HG03571 (cell line): Measurements from ENCODE around the gene NCKAP1.
"Not testable (repeated sequence)": the region's sequence is repeated elsewhere in the genome, so short reads cannot be mapped to it uniquely, and the experiment has no call there.

ENCODE experiments used
- ATAC-seq: cut with Tn5 transposase; IDR thresholded peaks from one replicate; pipeline ENCODE4 v1.9.1; 2021; ENCODE audit not compliant: unreplicated experiment

Gene NCKAP1, protein sequence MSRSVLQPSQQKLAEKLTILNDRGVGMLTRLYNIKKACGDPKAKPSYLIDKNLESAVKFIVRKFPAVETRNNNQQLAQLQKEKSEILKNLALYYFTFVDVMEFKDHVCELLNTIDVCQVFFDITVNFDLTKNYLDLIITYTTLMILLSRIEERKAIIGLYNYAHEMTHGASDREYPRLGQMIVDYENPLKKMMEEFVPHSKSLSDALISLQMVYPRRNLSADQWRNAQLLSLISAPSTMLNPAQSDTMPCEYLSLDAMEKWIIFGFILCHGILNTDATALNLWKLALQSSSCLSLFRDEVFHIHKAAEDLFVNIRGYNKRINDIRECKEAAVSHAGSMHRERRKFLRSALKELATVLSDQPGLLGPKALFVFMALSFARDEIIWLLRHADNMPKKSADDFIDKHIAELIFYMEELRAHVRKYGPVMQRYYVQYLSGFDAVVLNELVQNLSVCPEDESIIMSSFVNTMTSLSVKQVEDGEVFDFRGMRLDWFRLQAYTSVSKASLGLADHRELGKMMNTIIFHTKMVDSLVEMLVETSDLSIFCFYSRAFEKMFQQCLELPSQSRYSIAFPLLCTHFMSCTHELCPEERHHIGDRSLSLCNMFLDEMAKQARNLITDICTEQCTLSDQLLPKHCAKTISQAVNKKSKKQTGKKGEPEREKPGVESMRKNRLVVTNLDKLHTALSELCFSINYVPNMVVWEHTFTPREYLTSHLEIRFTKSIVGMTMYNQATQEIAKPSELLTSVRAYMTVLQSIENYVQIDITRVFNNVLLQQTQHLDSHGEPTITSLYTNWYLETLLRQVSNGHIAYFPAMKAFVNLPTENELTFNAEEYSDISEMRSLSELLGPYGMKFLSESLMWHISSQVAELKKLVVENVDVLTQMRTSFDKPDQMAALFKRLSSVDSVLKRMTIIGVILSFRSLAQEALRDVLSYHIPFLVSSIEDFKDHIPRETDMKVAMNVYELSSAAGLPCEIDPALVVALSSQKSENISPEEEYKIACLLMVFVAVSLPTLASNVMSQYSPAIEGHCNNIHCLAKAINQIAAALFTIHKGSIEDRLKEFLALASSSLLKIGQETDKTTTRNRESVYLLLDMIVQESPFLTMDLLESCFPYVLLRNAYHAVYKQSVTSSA

DNA sequence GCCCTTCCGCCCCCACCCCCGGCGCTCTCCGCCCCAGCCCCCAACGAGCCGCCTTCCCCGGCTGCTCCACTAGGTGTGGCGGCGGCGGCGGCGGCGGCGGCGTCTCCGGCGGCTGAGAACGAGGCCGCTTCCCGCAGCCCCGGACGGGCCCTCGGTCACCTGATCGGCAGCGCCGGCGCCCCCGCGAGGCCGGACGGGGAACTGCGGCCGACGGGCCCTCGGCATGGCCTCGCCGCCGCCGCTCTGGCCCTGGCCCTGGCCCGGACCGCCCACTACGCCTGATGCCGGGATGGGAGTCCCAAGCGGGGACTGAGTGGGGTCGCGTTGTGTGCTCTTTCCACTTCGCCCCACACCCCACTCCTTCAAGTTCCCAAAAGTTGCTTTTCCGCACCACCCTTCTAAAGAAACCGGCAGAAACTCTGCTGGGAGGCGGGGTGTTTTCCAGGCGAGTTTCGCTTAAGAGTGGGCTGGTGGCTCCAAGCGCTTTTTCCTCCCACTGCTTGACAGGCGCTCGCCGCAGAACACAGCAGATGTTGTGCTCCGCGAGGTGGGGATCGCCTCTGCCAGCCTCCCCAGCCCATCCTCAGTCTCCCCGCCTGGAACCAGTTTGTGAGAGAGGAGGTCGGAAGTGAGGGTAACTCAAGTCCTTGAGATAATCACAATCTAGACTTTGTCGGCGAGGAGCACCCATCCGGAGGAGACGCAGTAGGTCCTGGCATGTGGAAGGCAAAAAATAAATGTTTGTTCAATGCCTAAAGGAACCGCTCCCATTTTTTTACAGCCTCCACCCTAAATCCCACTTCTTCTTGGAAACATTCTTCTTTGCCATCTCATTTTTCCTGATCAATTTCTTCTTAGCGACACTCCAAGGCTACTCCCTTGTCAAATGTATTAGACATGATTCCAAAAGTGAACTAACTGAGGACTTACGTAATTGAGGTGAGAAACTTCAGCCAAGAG lies at the start of gene NCKAP1:
Gene NCKAP1, minus strand, starts transcription at position 117 of the 960 bp plus-strand sequence. CDS start 358 bp downstream, outside the sequence.
- ATAC-seq: peak; percentile 75

DNA sequence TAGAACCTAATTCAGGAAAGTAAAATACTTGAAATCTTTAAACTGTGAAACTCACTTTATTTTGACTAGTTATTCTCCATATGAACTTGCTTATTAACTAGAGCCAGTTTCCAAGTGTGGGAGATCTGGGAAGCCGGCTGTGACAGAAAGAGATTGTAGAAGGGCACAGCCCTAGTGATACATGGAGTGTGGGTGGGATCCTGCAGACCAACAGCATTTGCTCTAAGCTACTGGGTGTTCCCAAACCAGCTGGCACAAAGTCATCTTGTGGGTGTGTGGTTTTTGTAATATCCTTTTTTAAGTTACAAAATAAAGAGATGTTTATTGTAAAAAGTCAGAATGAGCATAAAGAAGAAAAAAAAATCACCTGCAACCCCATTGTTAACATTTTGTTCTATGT lies 43.7 kb upstream of the NCKAP1 start:
- no peak for ATAC-seq

- ATAC-seq: peak; percentile 16
Measured at GRCh38 chr2:183079139-183079775, 41.0 kb upstream of the NCKAP1 start.

DNA sequence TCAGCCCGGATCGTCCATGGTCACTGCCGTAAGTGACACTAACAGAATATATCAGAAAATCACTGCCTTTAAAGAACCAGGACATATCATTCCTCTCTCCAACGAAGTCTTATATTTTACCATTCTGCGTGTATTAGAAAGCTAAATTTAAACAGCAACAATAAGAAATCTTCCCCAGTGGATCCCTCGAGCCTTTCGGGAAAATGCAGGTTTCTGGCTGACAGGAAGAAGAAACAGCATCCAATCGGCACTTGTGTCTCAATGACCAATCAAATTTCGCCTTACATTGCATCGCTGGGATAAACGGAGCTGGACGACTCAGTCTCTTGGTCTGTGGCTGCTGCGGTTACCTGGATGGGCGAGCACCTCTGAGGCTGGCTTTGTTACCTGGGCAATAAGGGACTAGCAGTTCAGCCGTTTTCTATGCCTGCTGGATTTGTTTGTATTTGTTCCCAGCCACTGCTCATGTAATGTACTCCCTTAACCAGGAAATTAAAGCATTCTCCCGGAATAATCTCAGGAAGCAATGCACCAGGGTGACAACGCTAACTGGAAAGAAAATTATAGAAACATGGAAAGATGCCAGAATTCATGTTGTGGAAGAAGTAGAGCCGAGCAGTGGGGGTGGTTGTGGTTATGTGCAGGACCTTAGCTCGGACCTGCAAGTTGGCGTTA lies 40.3 kb upstream of the NCKAP1 start, which contains the start of gene DUSP19:
Gene DUSP19, plus strand, starts transcription at position 284 of the 675 bp plus-strand sequence. Its CDS starts 187 bp downstream, at position 471.
- peak; percentile 93 for ATAC-seq

DNA sequence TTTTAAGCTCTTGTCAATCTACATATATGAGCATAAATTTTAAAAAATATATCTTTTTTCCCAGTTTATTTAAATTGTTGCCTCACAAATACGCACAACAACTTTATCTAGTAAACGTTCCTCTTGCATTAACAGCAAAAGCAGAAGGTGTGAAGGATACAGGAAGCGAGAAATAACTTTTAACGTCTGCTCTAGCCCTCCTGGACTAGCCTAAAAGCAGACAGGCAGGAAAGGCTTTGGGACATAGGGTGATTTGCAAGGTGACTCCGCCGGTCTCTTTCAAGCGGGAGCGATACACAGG lies 39.9 kb upstream of the NCKAP1 start:
- ATAC-seq: no peak

GRCh38 chr2:183072177-183072576 lies 33.9 kb upstream of the NCKAP1 start:
- no peak for ATAC-seq

DNA sequence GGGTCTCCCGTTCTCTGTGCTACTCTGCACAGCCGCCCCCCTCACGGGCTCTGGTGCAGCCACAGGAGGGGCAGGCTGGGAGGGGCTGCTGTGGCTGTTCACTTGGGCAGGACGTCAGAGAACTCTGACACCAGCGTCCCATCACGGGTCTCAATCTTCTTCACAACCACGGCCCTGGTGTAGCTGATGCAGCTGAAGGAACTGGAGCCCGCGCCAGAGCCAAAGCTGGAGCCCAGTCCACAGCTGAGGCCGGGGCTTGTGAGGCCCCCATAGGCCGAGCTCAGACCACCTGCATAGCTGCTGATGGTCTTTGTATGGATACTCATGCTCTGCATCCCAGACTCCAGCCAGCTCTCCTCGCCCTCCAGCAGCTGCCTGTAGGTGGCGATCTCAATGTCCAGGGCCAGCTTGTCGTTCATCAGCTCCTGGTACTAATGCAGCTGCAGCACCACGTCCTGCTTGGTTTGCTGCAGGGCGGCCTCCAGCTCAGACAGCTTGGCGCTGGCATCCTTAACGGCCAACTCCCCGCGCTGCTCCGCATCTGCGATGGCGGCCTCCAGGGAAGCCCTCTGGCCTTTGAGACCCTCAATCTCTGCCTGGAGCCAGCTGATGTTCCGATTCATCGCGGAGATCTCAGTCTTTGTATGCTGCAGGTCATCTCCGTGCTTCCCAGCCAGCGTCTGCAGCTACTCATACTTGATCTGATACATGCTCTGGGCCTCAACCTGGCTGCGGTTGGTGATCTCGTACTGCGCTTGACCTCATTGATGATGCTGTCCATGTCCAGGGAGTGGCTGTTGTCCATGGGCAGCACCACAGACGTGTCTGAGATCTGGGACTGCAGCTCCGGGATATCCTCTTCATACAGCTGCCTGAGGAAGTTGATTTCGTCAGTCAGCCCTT lies 32.9 kb upstream of the NCKAP1 start:
- no peak for ATAC-seq

DNA sequence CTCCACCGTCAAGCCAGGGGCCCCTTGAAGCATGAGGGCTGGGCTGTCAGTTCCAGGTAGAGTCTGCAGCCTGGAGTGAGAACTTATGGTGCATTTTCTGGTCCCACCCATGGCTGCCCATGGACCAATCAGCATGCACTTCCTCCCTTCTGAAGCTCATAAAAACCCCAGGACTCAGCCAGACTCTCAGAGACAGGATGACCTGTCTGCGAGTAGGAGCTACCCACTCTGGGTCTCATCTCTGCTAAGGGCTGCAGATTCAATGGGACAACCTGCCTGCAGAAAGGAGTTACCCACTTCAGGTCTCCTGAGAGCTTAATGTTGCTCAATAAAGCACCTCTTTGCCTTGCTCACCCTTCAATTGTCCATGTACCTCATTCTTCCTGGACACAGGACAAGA lies 30.9 kb upstream of the NCKAP1 start:
- no peak for ATAC-seq

GRCh38 chr2:183068561-183068960 lies 30.3 kb upstream of the NCKAP1 start:
- no peak for ATAC-seq

DNA sequence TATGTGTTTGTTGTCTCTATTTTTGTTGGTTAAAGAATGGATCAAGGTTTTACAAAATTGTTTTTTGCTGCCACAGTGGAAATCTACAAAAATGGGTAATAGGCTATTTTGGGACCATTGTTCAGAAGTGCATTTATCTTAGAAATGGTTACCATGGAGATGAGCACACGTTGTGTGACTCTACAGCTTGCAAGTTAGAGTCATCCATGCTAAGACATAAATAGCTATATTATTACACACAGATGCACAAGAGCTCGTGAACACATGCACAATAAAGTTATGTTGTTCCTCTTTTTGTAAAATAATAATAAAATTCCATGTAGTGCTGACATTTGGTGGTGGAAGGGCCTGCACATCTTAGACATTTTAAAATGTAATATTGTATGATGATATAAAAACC lies 24.8 kb upstream of the NCKAP1 start:
- ATAC-seq: no peak

- ATAC-seq: no peak
Measured at GRCh38 chr2:183060571-183061231, 22.4 kb upstream of the NCKAP1 start.

GRCh38 chr2:183059561-183059960 lies 21.3 kb upstream of the NCKAP1 start:
- ATAC-seq: no peak

- ATAC-seq: peak; percentile 40
Measured at GRCh38 chr2:183057333-183057985, 19.2 kb upstream of the NCKAP1 start.

GRCh38 chr2:183049420-183049819 lies 11.2 kb upstream of the NCKAP1 start:
- no peak for ATAC-seq

DNA sequence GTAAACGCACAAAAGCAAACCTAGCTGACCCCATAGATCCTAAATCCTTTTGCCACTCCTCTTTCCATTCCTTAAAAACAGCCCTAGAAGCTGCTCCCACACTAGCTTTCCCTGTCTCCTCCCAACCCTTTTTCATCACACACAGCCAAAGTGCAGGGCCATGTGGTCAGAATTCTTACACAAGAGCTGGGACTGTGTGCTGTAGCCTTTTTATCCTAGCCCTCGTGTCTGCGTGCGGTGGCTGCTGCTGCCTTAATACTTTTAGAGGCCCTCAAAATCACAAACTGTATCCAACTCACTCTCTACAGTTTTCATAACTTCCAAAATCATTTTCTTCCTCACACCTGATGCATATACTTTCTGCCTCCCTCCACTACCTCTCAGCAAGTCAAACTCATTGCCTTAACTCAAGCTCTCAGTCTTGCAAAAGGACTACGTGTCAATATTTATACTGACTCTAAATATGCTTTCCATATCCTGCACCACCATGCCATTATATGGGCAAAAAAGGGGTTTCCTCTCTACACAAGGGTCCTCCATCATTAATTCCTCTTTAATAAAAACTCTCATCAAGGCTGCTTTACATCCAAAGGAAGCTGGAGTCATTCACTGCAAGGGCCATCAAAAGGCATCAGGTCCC lies 9.3 kb upstream of the NCKAP1 start:
- not testable (repeated sequence) for ATAC-seq

DNA sequence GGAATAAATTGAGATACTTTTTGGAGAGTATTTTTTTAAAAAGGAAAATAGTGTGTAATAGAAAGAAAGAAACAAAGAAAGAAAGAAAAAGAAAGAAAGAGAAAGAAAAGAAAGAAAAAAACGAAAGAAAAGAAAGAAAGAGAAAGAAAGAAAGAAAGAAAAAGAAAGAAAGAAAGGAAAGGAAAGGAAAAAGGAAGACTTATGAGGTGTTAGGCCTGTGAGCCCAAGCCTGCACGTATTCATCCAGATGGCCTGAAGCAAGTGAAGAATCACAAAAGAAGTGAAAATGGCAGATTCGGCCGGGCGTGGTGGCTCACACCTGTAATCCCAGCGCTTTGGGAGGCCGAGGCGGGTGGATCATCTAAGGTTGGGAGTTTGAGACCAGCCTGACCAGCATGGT lies 5.3 kb upstream of the NCKAP1 start:
- ATAC-seq: not testable (repeated sequence)

GRCh38 chr2:183040604-183041003 lies 2.3 kb upstream of the NCKAP1 start:
- no peak for ATAC-seq
